Activated CD4-positive, alpha-beta memory T cell treated with anti-CD3 and anti-CD28 coated beads for 36 hours (primary cell): Measurements from ENCODE around the gene KCNK6. TPM values are rescaled to one million over a fixed set of nuclear protein-coding genes. Genes with fewer than 3 reads are reported as not detected.
"Not testable (repeated sequence)": the region's sequence is repeated elsewhere in the genome, so short reads cannot be mapped to it uniquely, and the experiment has no call there.

Experiments used
- CTCF ChIA-PET: fragments of 350-600 bp; sonication (Branson Sonifier 250); formaldehyde crosslinking; loops from one replicate; lab custom pipeline; 2021; ENCODE audit warnings: antibody characterized with exemption, inconsistent platforms; lab: Charles Lee
- POLR2A ChIA-PET: fragments of 350-600 bp; sonication (Branson Sonifier 250); formaldehyde crosslinking; loops from one replicate; lab custom pipeline; 2021; ENCODE audit warnings: antibody characterized with exemption; lab: Charles Lee
- DNase-seq: peaks from one replicate; pipeline ENCODE4 v3.0.0-alpha.2; 2020
- H3K27ac Mint-ChIP-seq: one replicate; pipeline ENCODE4 v1.8.0; 2021; ENCODE audit warnings: mixed read lengths
- H3K27me3 Mint-ChIP-seq: one replicate; pipeline ENCODE4 v1.8.0; 2021; ENCODE audit warnings: mixed read lengths
- H3K36me3 Mint-ChIP-seq: one replicate; pipeline ENCODE4 v1.8.0; 2021; ENCODE audit warnings: mixed read lengths
- H3K4me1 Mint-ChIP-seq: one replicate; pipeline ENCODE4 v1.8.0; 2021; ENCODE audit warnings: low read depth, mixed read lengths
- H3K4me3 Mint-ChIP-seq: one replicate; pipeline ENCODE4 v1.8.0; 2021; ENCODE audit warnings: mild to moderate bottlenecking, mixed read lengths
- H3K9me3 Mint-ChIP-seq: one replicate; pipeline ENCODE4 v1.8.0; 2021; ENCODE audit warnings: mixed read lengths
- intact Hi-C: fragments of 100-400 bp; cut with micrococcal nuclease; formaldehyde crosslinking; loops from one replicate; pipeline ENCODE4 v1.15.1; 2023
- total RNA-seq, 2 experiments: library from RNA; stranded (reverse); gene quantifications; one replicate each; pipeline ENCODE4 v1.2.3, GENCODE V29; 2021

KCNK6 gene
- total RNA-seq, 2 experiments from 2014 or later, result 9.2 to 9.9 TPM

GRCh38 chr19:38358071-38358470, 38.4 kb downstream of the KCNK6 start:
- Mint-ChIP-seq H3K27ac (no peak overlapping the region), H3K9me3 (no peaks in the 10 kb centered on the region), H3K4me1 (peaks cover 7% of the 10 kb centered on the region), H3K4me3 (no peak overlapping the region), H3K36me3 (no peaks in the 10 kb centered on the region), H3K27me3 (peaks cover 12% of the 10 kb centered on the region)
- POLR2A ChIA-PET, result interaction anchor here (1.1 kb wide), 1 partner anchor 95 kb away, joined by 3 read pairs; no protein-coding TSS in a partner anchor
- DNase-seq, result no peak
- intact Hi-C loops, result no loop called here
- CTCF ChIA-PET, result interaction anchor here (0.6 kb wide), 1 partner anchor 248 kb away, joined by 6 read pairs; no protein-coding TSS in a partner anchor

GRCh38 chr19:38359242-38360021, 39.8 kb downstream of the KCNK6 start:
- ChIA-PET CTCF (interaction anchor here (0.7 to 0.8 kb wide), 2 partner anchors 15 to 217 kb away, joined by 3 to 4 read pairs; partner anchors contain the start of gene PSMD8), POLR2A (interaction anchor here (2.3 kb wide), 1 partner anchor 15 kb away, joined by 8 read pairs; the partner anchor contains the start of gene PSMD8)
- no peaks in the 10 kb centered on the region for H3K9me3 Mint-ChIP-seq
- intact Hi-C loops, result no loop called here
- peaks cover 12% of the 10 kb centered on the region for H3K27me3 Mint-ChIP-seq
- DNase-seq, result no peak
- no peaks in the 10 kb centered on the region for H3K36me3 Mint-ChIP-seq
- H3K27ac Mint-ChIP-seq, result no peak overlapping the region
- peaks cover 8% of the 10 kb centered on the region for H3K4me1 Mint-ChIP-seq
- no peak overlapping the region for H3K4me3 Mint-ChIP-seq

- no peak for DNase-seq
- Mint-ChIP-seq H3K9me3 (no peaks in the 10 kb centered on the region), H3K4me3 (no peak overlapping the region), H3K4me1 (peaks cover 8% of the 10 kb centered on the region), H3K36me3 (no peaks in the 10 kb centered on the region), H3K27me3 (peaks cover 12% of the 10 kb centered on the region), H3K27ac (no peak overlapping the region)
- ChIA-PET POLR2A (interaction anchor here (2.1 to 2.3 kb wide), 2 partner anchors 14 to 27 kb away, joined by 8 read pairs; partner anchors contain the start of genes GGN and PSMD8), CTCF (interaction anchor here (0.9 to 1.3 kb wide), 2 partner anchors 14 to 24 kb away, joined by 3 read pairs; partner anchors contain the start of genes CATSPERG and PSMD8)
- intact Hi-C loops, result no loop called here
These were observed 40.7 kb downstream of the KCNK6 start for GRCh38 chr19:38360351-38360750.

GRCh38 chr19:38360839-38361631, 41.4 kb downstream of the KCNK6 start:
- intact Hi-C loops, result no loop called here
- peaks cover 8% of the 10 kb centered on the region for H3K4me1 Mint-ChIP-seq
- peaks cover 12% of the 10 kb centered on the region for H3K27me3 Mint-ChIP-seq
- no peaks in the 10 kb centered on the region for H3K36me3 Mint-ChIP-seq
- H3K9me3 Mint-ChIP-seq, result no peaks in the 10 kb centered on the region
- ChIA-PET POLR2A (interaction anchor here (0.9 to 2.3 kb wide), 3 partner anchors 13 to 126 kb away, joined by 3 to 8 read pairs (median 8); partner anchors contain the start of genes GGN and PSMD8), CTCF (interaction anchor here (0.9 to 1.9 kb wide), 4 partner anchors 13 to 118 kb away, joined by 3 to 5 read pairs (median 4); partner anchors contain the start of genes CATSPERG and PSMD8)
- H3K4me3 Mint-ChIP-seq, result peak overlapping the region; percentile 82
- DNase-seq, result no peak
- H3K27ac Mint-ChIP-seq, result no peak overlapping the region

- no peaks in the 10 kb centered on the region for H3K36me3 Mint-ChIP-seq
- DNase-seq, result peak; percentile 85
- peaks cover 8% of the 10 kb centered on the region for H3K4me1 Mint-ChIP-seq
- peak overlapping the region; percentile 82 for H3K4me3 Mint-ChIP-seq
- intact Hi-C loops, result loop anchor here (1.0 kb wide), 1 partner anchor 25 kb away; no protein-coding TSS in a partner anchor
- no peak overlapping the region for H3K27ac Mint-ChIP-seq
- peaks cover 12% of the 10 kb centered on the region for H3K27me3 Mint-ChIP-seq
- no peaks in the 10 kb centered on the region for H3K9me3 Mint-ChIP-seq
- ChIA-PET POLR2A (interaction anchor here (0.9 to 2.1 kb wide), 4 partner anchors 13 to 126 kb away, joined by 3 to 8 read pairs (median 4); partner anchors contain the start of genes GGN and PSMD8), CTCF (interaction anchor here (1.2 to 1.9 kb wide), 3 partner anchors 13 to 118 kb away, joined by 4 to 8 read pairs (median 5); partner anchors contain the start of genes CATSPERG and PSMD8)
These were observed 42.0 kb downstream of the KCNK6 start for GRCh38 chr19:38361633-38362075.

GRCh38 chr19:38362076-38362945, 42.7 kb downstream of the KCNK6 start:
- Mint-ChIP-seq H3K27ac (peak overlapping the region; percentile 71), H3K36me3 (no peaks in the 10 kb centered on the region), H3K9me3 (no peaks in the 10 kb centered on the region), H3K4me3 (peak overlapping the region; percentile 82), H3K4me1 (peaks cover 8% of the 10 kb centered on the region), H3K27me3 (peaks cover 12% of the 10 kb centered on the region)
- intact Hi-C loops, result loop anchor here (1.0 kb wide), 1 partner anchor 26 kb away; no protein-coding TSS in a partner anchor
- peak; percentile 94 for DNase-seq
- POLR2A ChIA-PET, result interaction anchor here (0.9 to 2.1 kb wide), 3 partner anchors 12 to 25 kb away, joined by 3 to 8 read pairs (median 4); partner anchors contain the start of genes GGN and PSMD8
- CTCF ChIA-PET, result interaction anchor here (0.6 to 1.9 kb wide), 4 partner anchors 12 to 119 kb away, joined by 3 to 8 read pairs (median 4); partner anchors contain the start of genes CATSPERG and PSMD8

GRCh38 chr19:38362946-38363688, 43.5 kb downstream of the KCNK6 start:
- not testable (repeated sequence) for H3K27ac Mint-ChIP-seq, H3K36me3 Mint-ChIP-seq, DNase-seq, H3K9me3 Mint-ChIP-seq, H3K4me1 Mint-ChIP-seq
- POLR2A ChIA-PET, result interaction anchor here (1.3 kb wide), 1 partner anchor 11 kb away, joined by 4 read pairs; the partner anchor contains the start of gene PSMD8
- H3K4me3 Mint-ChIP-seq, result peak overlapping the region; percentile 16
- CTCF ChIA-PET, result interaction anchor here (0.6 to 1.9 kb wide), 2 partner anchors 11 to 27 kb away, joined by 3 to 8 read pairs; partner anchors contain the start of genes CATSPERG and PSMD8
- peaks cover 12% of the 10 kb centered on the region for H3K27me3 Mint-ChIP-seq
- intact Hi-C loops, result loop anchor here (1.0 kb wide), 1 partner anchor 27 kb away; no protein-coding TSS in a partner anchor

- no peaks in the 10 kb centered on the region for H3K27me3 Mint-ChIP-seq
- intact Hi-C loops, result no loop called here
- no peak for DNase-seq
- no peak overlapping the region for H3K4me3 Mint-ChIP-seq
- ChIA-PET POLR2A (interaction anchor here (1.2 kb wide), 1 partner anchor 16 kb away, joined by 3 read pairs; no protein-coding TSS in a partner anchor), CTCF (interaction anchor here (0.8 kb wide), 1 partner anchor 31 kb away, joined by 4 read pairs; the partner anchor contains the start of gene CATSPERG)
- H3K9me3 Mint-ChIP-seq, result no peaks in the 10 kb centered on the region
- H3K36me3 Mint-ChIP-seq, result no peaks in the 10 kb centered on the region
- no peak overlapping the region for H3K27ac Mint-ChIP-seq
- H3K4me1 Mint-ChIP-seq, result peaks cover 1% of the 10 kb centered on the region
These were observed 47.4 kb downstream of the KCNK6 start for GRCh38 chr19:38367041-38367440.

GRCh38 chr19:38369584-38369983, 49.9 kb downstream of the KCNK6 start:
- Mint-ChIP-seq H3K4me3 (no peak overlapping the region), H3K9me3 (no peaks in the 10 kb centered on the region), H3K27ac (no peak overlapping the region), H3K36me3 (peaks cover under 1% of the 10 kb centered on the region), H3K4me1 (no peaks in the 10 kb centered on the region), H3K27me3 (no peaks in the 10 kb centered on the region)
- DNase-seq, result no peak
- intact Hi-C loops, result no loop called here
- POLR2A ChIA-PET, result no interaction called here
- CTCF ChIA-PET, result no interaction called here

GRCh38 chr19:38370299-38370698, 50.7 kb downstream of the KCNK6 start:
- H3K4me3 Mint-ChIP-seq, result no peak overlapping the region
- ChIA-PET POLR2A (no interaction called here), CTCF (no interaction called here)
- no peak overlapping the region for H3K27ac Mint-ChIP-seq
- no peaks in the 10 kb centered on the region for H3K9me3 Mint-ChIP-seq
- intact Hi-C loops, result no loop called here
- H3K36me3 Mint-ChIP-seq, result peaks cover 7% of the 10 kb centered on the region
- peaks cover 5% of the 10 kb centered on the region for H3K4me1 Mint-ChIP-seq
- DNase-seq, result no peak
- no peaks in the 10 kb centered on the region for H3K27me3 Mint-ChIP-seq
